NCI-H187 (cell line): ENCODE results near the gene REXO1.
"Not testable (repeated sequence)": the region's sequence is repeated elsewhere in the genome, so short reads cannot be mapped to it uniquely, and the experiment has no call there.

Source experiments
- DNase-seq, 2 experiments: peaks; one replicate each; lab custom pipeline; 2025; lab: John Stamatoyannopoulos, UW

The REXO1 gene

DNA sequence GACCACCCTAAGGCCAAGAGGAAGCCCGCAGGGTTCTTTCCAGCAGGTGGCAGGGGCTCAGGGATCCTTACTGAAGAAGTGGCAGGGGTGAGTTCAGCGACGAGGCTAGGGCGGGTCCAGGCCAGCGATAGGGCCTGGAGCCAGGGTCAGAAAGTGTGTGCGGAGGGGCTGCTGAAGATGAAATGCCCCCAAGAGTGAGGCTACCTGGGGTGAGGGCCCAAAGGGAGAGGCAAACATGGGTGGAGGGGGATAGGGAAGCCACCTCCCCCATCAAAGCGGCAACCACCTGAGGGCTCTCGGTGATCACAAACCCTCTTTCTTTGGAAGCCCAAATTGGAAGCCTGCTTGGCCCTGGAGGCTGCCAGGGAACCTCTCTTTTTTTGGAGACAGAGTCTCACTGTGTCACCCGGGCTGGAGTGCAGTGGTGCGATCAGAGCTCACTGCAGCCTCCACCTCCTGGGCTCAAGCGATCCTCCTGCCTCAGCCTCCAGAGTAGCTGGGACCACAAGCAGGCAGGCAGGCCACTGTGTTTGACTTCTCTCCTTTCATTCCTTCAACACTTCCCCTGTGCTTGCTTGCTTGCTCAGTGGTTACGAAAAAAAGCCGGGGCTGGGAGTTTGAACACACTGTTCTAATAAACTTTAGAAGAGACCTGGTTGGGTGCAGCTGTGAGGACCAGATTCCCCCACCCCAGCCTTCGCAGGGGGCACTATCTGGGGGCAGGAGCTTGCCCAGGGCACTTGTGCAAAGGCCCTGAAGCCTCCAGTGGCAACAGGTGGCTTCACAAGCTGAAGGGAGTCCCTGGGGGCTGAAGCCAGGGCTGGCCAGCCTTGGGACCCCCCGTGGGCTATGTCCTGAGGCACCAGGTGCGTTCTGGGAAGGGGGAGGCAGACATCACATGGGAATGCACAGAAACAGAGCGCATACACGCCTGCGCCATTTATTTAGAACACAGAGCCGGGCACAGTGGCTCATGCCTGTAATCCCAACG is 34.8 kb downstream of the REXO1 start:
- DNase-seq, result no peak

DNA sequence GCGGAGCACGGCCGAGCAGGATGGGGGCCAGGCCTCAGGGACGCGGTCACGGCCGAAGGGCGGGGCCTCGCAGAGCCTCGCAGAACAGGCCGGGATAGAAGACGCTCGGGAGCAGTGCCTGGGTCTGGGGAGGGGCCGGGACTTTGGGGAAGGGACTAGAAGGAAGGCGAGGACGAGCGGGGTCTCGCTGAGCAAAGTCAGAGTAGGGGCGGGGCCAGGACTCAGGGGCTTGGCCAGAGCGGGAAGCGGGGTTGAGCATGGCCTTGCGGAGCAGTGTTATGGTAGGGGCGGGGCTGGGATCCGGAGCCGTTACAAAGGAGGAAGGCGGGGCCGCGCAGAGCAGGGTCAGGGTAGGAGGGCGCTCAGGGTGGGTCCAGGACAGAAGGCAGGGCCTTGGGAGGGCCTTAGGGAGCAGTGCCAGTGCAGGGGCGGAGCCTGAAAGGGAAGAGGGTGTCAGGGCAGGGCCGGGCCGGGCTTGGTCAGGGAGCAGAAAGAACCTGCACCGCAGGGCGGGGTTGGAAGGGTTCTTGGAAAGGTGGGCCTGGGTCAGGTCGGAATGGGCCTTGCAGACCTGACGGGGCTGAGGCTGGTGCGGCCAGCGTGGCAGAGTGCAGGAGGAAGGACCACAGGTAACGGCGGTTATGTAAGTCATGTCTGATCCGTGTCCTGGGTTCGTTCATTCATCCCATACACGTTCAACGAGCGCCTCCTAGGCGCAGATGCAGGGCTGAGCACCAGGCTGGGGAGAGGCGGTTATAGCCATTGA is 35.7 kb downstream of the REXO1 start:
- DNase-seq, result peak; percentile 80 to 85

DNA sequence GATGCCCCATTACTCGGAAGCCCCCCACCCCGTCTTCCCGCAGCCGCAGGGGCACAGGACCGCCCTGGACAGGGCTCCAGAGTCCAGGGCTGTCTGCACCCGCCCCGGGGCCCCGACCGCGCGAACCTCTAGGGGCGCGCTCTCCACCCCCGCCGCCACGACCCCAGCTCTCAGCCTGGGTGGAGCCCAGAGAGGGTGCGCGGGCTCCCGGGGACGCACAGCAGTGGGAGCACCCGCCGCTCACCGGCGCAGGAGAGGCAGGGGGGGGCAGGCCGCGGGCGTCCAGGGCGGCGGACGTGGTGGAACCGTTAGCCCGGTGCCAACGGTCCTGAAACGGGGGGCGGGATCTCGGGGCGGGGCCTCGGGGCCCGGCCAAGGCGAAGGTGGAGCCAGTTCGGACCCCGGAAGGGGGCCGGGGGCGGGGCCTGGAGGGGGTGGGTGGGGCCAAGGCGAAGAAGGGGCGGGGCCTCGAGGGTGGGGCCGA is 36.3 kb downstream of the REXO1 start, which contains the start of gene ATP8B3:
ATP8B3 (minus strand) TSS at position 335 of the 484 bp plus-strand sequence. CDS start 540 bp downstream, outside the sequence.
- no peak for DNase-seq

DNA sequence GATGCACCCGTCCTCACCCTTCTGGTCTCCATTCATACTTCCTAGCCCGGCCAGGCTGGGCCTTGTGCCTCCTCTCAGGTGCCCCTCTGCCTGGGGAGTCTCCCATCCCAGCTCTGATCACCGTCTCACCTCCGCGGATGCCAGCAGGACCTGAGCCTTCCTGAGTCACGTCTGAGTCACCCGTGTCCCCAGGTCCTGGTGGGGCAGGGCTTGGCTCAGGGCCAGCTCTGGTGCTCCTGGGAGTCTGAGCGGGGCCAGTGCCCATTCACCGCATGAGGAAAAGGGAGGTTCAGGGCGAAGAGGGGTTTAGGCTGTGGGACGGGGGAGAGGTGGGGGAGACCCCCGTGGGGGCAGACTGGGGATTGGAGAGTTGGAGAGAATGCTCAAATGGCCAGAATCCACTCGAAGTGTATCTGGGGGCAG is 36.8 kb downstream of the REXO1 start:
- DNase-seq, result no peak

DNA sequence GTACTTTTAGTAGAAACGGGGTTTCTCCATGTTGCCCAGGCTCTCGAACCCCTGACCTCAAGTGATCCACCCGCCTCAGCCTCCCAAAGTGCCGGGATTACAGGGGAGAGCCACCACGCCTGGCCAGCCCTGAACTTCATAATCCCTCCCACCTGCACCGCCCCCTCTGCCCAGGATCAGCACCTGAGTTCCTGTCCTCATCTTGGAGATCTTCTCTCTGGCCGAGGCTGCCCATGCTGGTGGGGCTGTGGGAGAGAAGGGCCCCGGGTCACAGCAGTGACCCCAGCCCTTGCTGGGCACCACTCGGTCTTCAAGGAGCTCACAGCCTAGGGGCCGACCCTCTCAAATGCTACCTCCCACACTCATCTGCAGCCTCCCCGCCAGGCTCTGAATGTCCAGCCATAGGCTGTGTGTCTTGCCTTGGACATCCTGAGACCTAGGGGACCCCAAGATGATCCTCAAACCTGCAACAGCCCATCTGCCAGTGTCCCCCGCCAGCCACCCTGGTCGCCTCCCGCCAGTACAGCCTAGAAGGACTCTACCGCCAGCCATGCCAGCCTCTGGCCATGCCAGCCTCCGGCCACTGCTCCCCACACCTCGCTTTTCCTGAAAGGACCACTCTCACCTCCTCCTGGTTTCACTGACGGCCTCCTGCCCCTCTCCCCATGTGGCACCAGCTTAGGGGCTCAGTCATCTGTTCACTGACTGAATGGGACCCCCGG is 37.7 kb downstream of the REXO1 start:
- DNase-seq, result no peak

DNA sequence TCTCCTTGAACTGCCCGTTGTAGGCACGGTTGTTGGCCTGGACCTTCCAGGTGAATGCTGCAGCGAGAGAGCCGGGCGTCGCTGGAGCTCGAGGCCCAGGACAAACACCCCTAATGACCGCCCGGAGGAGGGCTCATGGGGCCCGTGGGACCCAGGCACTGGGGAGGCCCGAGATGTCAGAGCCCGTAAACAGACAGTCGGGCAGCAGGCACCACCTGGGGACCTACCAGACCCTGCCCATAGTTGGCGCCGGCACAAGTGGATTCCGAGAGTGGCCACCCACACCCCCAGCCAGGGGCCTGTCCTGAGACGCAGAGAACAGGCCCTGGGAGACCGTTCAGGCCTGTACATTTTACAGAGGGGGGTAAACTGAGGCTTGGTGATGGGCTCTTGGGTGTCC is 38.6 kb downstream of the REXO1 start:
- DNase-seq, result no peak

DNA sequence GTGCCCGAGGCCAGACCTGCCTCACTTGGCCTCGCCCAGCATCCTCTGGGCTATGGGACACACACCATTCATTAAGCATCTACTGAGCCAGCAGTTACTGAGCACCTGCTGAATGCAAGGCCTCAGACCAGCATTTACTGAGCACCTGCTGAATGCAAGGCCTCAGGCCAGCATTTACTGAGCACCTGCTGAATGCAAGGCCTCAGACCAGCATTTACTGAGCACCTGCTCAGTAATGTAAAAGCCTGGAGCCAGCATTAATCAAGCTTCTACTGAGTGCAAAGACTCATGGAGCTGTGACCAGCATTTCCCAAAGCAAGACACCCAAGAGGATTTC is 39.9 kb downstream of the REXO1 start:
- no peak for DNase-seq

DNA sequence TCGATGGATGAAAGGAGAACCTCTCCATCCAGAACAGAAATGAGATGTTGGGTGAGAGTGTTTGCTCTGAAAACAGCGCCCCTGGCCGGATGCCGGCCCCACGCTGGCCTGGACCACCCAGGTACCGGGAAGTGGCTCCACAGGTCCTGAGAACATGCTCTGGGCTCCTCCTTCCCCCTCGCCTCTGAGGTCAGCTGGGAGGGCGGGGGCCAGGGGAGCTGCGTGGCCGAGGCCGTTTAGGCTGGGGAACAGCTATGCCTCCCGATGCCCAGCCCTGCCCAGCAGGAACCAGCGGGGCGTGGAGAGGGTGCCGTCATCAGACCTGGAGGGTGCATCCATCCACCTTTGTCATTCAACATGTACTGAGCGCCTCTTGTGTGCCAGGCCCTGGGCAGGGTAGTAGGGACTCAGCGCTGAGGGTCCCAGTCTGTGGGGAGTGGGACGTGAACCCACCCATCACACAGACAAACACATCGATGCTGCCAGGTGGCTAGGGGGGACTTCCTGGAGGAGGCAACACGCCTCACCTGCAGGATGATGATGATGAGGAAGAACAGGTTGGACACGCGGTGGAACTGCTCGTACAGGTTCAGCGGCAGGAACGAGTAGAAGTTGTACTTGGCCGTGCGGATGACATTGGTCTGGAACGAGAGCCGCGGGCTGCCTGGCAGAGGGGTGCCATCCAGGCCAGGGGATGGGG is 40.4 kb downstream of the REXO1 start:
- DNase-seq, result no peak

DNA sequence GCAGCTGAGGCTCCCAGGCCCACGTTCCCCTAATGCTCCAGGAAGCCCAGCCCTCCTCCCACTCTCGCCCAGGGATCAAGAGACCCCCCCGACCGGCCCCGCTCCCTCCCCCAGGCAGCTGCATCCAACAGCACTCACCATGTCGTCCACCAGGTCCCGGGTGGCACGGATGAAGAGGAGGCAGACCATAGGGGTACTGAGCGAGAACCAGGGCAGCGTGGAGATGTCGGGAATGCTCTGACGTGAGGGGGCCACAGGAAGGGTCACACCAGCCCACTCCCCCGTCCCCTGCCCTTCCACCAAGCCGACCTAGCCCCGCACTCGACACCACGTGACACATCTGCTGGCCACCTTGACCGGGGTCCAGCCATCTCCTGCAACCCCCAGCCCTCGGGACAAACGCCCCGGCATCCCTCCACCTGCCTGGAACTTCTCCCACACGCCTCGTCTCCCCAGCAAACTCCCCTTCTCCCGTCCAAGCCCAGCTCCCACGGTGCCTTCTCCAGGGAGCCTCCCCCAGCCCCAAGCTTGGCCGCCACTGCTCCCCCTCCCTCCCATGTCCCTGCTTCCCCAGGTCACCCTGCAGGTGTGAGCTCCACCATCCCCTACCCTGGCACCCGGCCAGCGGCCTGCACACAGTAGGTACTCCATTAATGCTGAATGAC is 41.1 kb downstream of the REXO1 start:
- DNase-seq, result no peak

DNA sequence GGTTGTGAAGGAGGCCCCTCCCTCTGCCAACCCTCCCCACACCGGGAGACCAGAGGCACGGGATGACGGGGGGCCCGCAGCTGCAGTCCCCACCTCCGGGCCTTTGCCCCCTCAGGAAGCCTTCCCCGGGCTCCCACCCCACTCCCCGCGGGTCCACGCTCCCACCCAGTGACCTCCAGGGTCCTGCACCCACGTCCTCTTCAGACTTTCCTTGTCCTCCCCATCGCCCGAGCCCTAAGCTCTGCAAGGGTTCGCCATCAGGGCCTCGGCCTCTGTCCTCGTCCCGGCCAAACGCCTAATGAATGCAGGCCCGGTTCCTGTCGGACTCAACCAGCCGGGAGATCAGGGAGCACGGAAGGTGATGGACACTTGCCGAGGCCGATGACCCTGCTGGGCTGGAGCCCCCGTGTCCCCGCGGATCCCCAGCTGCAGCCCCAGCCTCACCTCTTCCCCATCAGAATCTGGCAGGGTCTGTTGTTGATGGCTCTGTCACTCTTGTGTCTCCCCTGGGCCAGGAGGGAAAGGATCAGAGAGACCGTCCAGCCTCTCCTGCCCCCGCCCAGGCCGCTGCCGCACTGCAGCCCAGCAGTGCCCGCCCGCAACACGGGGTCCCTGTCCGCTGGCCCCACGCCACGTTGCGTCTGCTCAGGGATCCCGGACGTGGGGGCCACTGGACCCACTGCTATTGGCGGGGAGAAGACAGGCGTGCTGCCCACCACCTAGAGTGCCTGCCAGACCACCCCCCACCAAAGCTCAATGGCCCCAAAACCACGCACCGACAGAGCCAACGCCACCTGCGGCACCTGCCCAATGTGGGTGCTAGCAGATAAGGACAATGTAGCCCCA is 41.9 kb downstream of the REXO1 start:
- no peak for DNase-seq

DNA sequence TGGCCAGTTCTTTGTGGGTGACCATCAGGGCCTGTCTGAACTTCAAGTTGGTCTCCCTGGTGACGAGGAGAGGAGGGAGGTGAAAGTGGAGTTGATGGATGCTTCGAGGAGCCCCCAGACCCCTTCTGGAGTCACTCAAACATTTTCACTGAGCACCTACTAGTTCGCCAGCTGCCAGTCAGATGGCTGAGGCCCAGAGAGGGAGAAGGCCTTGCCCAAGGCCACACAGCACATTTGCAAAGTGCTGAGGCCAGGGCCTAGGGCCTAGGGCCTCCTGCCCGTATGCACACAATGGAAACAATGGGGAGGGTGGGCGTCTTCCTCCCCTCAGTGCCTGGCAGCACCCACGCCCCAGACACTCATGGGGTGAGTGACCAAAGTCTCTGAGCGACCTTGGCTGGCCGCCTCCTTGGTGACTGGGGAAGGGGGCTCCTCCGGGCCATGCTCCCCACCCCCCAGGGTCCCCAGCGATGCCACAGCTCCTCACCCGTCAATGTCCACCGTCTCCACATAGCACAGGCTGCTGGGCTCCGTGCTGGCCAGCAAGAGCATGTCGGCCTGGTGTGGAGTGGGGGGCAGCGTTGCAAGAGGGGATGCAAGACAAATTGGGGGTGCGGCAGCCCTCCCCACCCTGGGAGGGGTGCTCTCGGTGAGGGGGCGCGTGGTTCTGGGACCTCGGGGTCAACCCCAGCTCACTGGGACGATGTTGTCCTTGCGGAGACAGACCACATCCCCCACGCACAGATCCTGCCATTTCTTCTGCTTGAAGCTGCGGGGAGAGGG is 42.7 kb downstream of the REXO1 start:
- DNase-seq, result no peak

DNA sequence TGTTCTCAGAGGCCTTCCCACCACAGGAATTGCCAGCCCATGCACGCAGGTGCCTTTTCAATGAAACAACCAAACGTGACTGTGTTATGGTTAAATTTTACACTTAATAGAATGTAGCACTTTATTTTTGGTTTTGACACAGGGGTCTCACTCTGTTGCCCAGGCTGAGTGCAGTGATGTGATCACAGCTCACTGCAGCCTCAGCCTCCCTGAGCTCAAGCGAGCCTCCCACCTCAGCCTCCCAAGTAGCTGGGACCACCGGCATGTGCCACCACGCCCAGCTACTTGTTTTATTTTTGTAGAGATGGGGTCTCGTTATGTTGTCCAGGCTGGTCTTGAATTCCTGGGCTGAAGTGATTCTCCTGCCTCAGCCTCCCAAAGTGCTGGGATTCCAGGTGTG is 43.4 kb downstream of the REXO1 start:
- DNase-seq, result no peak

DNA sequence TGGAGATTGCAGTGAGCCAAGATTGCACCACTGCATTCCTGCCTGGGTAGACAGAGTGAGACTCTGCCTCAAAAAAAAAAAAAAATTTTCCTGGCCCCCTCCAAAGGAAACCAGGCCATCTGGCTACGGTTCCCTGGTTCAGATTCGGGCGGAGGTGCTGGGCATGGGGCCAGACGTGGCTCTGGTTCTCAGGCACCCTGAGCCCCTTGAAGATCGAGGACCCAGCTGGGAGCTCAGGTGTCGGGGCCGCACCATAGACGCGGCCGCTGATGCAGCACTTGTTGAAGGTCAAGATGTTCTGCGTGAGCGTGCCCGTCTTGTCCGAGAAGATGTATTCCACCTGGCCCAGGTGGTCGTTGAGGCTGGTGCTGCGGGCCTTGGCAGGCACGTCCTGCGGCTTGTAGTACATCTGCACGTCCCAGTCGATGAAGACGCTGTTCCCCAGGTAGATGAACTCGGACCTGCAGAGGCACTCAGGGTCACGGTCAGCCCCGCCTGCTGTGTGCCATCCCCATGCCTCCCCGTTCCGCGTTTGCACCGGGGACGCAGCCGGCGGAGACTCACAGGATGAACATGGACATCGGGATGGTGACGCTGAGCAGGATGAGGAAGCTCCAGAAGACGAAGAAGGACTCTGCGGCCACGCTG is 48.5 kb downstream of the REXO1 start:
- DNase-seq, result no peak

DNA sequence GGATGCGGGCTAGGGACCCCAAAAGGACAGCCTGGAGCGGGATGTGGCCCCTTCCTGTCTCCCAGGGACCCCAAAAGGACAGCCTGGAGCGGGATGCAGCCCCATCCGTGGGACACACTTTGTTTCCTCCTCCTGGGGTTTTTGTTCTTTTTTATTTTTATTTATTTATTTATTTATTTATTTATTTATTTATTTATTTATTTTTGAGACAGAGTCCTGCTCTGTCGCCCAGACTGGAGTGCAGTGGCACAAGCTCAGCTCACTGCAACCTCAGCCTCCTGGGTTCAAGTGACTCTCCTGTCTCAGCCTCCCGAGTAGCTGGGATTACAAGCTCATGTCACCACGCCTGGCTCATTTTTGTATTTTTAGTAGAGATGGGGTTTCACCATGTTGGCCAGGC is 51.0 kb downstream of the REXO1 start:
- DNase-seq, result not testable (repeated sequence)

DNA sequence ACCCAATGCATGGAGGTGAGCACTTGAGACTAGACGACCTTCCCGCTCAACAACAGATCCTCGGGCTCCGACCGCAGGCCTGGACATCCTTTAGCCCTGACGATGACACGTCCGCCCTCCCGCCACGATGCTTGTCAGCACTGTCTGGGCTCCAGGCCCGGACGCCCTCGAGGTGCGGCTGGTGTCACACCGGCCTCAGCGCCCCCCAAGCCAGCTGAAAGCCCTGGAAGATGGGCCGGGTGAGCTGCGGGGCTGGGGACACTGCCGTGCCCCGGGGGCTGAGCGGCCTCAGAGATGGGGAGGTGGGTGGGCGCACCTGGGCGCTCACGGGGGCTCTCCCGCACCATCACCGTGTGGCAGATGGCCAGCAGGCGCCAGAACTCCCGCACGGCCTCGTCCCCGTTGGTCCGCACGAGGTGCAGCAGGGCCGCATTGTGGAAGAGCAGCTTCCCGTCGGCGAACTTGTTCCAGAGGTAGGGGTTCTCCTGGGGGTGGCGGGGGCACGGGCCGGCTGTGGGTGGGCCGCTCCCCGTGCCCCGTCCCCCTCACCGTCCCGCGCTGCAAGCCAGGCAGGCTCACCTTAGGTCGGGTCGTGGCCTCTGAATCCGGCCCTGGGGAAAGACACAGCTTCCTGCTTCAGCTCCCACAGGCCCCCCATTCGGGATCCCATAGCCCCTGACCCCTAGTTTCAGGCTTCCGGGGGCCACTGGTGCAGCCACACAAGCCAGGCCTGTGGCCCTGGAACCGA is 51.7 kb downstream of the REXO1 start:
- DNase-seq, result no peak

DNA sequence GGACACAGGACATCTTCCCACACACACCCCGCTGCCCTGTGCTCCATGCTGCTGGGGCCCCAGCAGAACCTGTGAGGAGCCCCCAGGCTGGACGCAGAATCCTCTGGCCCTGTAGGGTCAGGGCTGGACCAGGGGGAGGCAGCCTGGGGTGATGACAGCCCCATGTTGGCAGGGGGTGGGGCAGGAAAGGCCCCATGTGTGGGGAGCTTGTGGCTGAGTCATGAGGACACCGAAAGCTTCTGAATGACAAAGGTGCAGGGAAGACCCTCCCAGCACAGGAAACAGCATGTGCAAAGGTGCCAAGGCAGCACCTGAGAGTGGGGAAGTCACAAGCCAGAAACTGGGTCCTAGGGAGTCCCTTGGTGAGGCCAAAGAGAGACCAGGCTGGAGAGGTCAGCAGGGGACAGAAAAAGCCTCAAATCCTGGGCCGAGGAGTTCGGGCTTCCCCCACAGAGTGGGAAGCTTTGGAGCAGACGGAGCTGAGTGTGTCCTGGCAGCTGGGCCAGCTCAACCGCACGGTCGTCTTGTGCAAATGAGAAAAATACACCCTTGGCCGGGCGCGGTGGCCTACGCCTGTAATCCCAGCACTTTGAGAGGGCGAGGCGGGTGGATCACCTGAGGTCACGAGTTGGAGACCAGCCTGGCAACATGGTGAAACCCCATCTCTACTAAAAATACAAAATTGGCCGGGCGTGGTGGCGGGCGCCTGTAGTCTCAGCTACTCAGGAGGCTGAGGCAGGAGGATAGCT is 53.7 kb downstream of the REXO1 start:
- no peak for DNase-seq

DNA sequence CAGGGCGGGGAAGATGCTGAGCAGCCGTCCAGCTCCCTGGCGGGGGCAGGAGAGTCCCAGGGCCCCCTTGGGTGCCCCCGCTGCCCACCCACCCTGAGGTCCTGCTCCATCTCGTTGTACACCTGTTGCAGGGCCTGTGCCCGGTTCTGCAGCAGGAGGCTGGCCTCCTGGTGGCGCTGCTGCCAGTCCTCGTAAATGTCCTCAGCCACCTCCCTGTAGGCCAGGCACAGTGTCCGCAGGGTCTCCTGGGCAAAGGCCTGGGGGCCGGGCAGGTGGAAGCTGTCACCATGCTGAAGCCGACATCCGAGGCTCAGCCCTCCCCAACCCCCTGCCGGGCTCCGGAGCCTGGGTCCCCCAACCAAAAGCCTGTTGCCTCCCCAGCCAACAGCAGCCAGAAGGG is 56.4 kb downstream of the REXO1 start:
- DNase-seq, result no peak
